Astrocyte (in vitro differentiated cells and primary cell): ENCODE data around the gene CSNK1G2.

Experiments used
- CTCF ChIP-seq: IDR thresholded peaks from 2 replicates; pipeline ENCODE4 v1.5.1; 2011; ENCODE audit warnings: low read depth, mild to moderate bottlenecking, inconsistent platforms, low read length, moderate library complexity; ENCODE audit not compliant: insufficient read depth
- EZH2 ChIP-seq: IDR thresholded peaks from 2 replicates; pipeline ENCODE4 v1.6.1; 2012; ENCODE audit warnings: mild to moderate bottlenecking, low read length, inconsistent platforms; ENCODE audit not compliant: insufficient read depth

GRCh38 chr19:1998712-1999708 lies 58.0 kb downstream of the CSNK1G2 start:
- TF ChIP-seq CTCF (no peak), EZH2 (no peak)
